ENCODE results near the gene RNF130.

The RNF130 gene

GRCh38 chr5:179912951-179913350 lies 158.6 kb downstream of the RNF130 start:
- no peak for FAIRE-seq

GRCh38 chr5:179912386-179912785 lies 159.2 kb downstream of the RNF130 start:
- FAIRE-seq: no peak

- no peak for FAIRE-seq
Observed at GRCh38 chr5:179909224-179909623, 162.3 kb downstream of the RNF130 start.

- no peak for FAIRE-seq
Observed at GRCh38 chr5:179908528-179908927, 163.0 kb downstream of the RNF130 start.

- no peak for FAIRE-seq
Observed at GRCh38 chr5:179907556-179908324, 163.8 kb downstream of the RNF130 start, which contains the start of gene TBC1D9B. Gene TBC1D9B, minus strand, starts transcription at chr5:179907897. Its CDS starts 76 bp downstream, at chr5:179907821.

GRCh38 chr5:179906795-179907555 lies 164.6 kb downstream of the RNF130 start:
- no peak for FAIRE-seq

- no peak for FAIRE-seq
Observed at GRCh38 chr5:179906294-179906794, 165.2 kb downstream of the RNF130 start.

- FAIRE-seq: no peak
Observed at GRCh38 chr5:179905161-179905560, 166.4 kb downstream of the RNF130 start.
